ENCODE data around the gene IRX1. TPM values are rescaled to one million over a fixed set of nuclear protein-coding genes. Genes with fewer than 3 reads are reported as not detected.

The IRX1 gene
- total RNA-seq, 1 donor from 2014 or later: not detected

DNA sequence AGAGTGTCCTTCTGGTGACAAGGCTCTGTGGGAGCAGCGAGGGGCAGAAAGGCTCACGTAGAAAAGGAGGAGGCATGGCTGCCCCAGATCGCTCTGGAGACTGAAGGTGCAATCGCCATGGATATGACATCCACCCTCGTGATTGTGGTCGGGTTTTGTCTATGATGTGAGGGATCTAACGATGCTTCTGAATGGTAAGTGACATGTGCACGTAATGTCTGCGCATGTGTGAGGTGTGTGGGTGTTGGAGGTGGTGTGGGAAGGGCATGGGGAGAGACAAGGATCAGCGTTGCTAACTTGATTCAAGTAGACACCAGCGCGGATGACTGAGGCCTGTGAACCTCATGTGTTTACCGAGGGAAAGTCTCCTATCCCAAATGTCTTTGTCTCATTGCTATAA lies 20.2 kb downstream of the IRX1 start:
- intact Hi-C loops (cut with DNase I): no loop called here
- H3K4me3 ChIP-seq: no peak overlapping the region
- DNase-seq (ENCODE audit: extremely low spot score in 2 of 2): no peak
- H3K9me3 ChIP-seq: no peaks in the 10 kb centered on the region
- no peaks in the 10 kb centered on the region for H3K4me1 ChIP-seq
- TF ChIP-seq, protein P1, sequence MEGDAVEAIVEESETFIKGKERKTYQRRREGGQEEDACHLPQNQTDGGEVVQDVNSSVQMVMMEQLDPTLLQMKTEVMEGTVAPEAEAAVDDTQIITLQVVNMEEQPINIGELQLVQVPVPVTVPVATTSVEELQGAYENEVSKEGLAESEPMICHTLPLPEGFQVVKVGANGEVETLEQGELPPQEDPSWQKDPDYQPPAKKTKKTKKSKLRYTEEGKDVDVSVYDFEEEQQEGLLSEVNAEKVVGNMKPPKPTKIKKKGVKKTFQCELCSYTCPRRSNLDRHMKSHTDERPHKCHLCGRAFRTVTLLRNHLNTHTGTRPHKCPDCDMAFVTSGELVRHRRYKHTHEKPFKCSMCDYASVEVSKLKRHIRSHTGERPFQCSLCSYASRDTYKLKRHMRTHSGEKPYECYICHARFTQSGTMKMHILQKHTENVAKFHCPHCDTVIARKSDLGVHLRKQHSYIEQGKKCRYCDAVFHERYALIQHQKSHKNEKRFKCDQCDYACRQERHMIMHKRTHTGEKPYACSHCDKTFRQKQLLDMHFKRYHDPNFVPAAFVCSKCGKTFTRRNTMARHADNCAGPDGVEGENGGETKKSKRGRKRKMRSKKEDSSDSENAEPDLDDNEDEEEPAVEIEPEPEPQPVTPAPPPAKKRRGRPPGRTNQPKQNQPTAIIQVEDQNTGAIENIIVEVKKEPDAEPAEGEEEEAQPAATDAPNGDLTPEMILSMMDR (IDR thresholded peaks at IDR 0.05): no peak
- no peaks in the 10 kb centered on the region for H3K27me3 ChIP-seq
- no peak overlapping the region for H3K27ac ChIP-seq
- H3K36me3 ChIP-seq: no peaks in the 10 kb centered on the region

DNA sequence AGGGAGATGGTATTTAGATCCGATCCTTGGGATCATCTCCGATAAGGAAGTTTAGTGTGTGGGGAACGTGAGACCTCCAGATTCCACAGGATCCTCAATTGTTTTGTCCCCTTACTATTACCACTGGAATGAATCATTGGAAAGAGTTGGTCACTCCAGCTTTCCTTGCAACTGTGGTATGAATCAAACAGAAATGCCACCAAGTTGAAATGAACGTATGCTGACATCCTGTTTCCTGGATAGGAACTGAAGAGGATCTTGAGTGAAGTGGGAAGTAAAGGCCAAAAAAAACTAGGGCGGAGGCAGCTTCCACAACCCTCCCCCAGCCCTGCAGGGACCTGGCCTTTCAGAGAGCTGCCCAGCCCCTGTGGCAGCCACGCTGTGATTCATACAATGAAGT lies 23.9 kb downstream of the IRX1 start:
- H3K27me3 ChIP-seq: no peaks in the 10 kb centered on the region
- DNase-seq (ENCODE audit: extremely low spot score in 2 of 2): no peak
- no peak overlapping the region for H3K4me3 ChIP-seq
- H3K9me3 ChIP-seq: no peaks in the 10 kb centered on the region
- no peaks in the 10 kb centered on the region for H3K36me3 ChIP-seq
- intact Hi-C loops (cut with DNase I): no loop called here
- H3K4me1 ChIP-seq: no peaks in the 10 kb centered on the region
- no peak overlapping the region for H3K27ac ChIP-seq
- TF ChIP-seq POLR2AphosphoS5 (IDR thresholded peaks at IDR 0.05; ENCODE audit: insufficient read depth in 1 of 2, low read depth in 1 of 2) (no peak), POLR2A (IDR thresholded peaks at IDR 0.05) (no peak)
- TF ChIP-seq, protein P1 (IDR thresholded peaks at IDR 0.05): no peak

DNA sequence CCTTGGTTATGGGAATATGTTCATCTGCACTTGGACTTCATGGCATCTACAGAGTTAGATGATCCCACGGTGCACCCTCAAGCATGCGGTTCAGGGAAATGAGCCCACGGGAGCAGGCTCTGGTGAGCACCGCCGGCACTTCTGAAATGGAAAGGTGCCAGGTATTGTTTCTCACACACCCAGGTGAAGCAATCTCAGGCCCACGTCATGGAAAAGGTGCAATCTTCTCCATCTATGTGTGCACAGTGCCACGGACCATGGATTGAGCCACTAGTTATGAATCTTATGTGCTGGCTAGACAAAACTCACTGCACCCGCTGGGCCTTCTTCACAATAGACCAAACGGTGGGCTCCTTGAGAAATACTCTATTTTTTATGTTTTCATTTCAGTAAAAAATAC lies 27.3 kb downstream of the IRX1 start:
- Histone ChIP-seq H3K4me3 (no peak overlapping the region), H3K27me3 (no peaks in the 10 kb centered on the region), H3K4me1 (no peaks in the 10 kb centered on the region), H3K27ac (no peak overlapping the region), H3K9me3 (no peaks in the 10 kb centered on the region), H3K36me3 (no peaks in the 10 kb centered on the region)
- TF ChIP-seq POLR2A (IDR thresholded peaks at IDR 0.05) (no peak), POLR2AphosphoS5 (IDR thresholded peaks at IDR 0.05; ENCODE audit: insufficient read depth in 1 of 2, low read depth in 1 of 2) (no peak)
- TF ChIP-seq, protein P1 (IDR thresholded peaks at IDR 0.05): no peak
- intact Hi-C loops (cut with DNase I): no loop called here
- DNase-seq (ENCODE audit: extremely low spot score in 2 of 2): no peak

DNA sequence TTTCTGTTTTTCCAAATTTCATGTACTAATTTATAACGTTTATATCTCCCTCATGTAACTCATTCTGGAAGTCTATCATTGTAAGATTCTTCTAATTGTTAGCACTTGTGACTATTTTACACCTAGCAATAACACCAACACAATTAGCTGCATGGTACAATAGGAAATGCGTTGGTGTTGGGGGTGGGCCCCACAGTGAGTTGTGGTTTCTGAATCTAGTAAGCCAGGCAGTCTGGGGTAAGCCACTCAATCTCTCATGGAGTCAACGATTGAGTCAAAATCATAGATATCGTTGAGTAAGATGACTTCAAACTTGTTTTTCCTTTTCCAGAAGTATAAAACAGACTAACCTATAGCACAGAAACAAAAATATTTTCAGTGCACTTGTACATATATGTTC lies 30.0 kb downstream of the IRX1 start:
- TF ChIP-seq, protein P1 (IDR thresholded peaks at IDR 0.05): no peak
- TF ChIP-seq POLR2A (IDR thresholded peaks at IDR 0.05) (no peak), POLR2AphosphoS5 (IDR thresholded peaks at IDR 0.05; ENCODE audit: insufficient read depth in 1 of 2, low read depth in 1 of 2) (no peak)
- DNase-seq (ENCODE audit: extremely low spot score in 2 of 2): no peak
- Histone ChIP-seq H3K4me3 (no peak overlapping the region), H3K36me3 (no peaks in the 10 kb centered on the region), H3K9me3 (no peaks in the 10 kb centered on the region), H3K4me1 (no peaks in the 10 kb centered on the region), H3K27ac (no peak overlapping the region), H3K27me3 (no peaks in the 10 kb centered on the region)
- intact Hi-C loops (cut with DNase I): no loop called here

DNA sequence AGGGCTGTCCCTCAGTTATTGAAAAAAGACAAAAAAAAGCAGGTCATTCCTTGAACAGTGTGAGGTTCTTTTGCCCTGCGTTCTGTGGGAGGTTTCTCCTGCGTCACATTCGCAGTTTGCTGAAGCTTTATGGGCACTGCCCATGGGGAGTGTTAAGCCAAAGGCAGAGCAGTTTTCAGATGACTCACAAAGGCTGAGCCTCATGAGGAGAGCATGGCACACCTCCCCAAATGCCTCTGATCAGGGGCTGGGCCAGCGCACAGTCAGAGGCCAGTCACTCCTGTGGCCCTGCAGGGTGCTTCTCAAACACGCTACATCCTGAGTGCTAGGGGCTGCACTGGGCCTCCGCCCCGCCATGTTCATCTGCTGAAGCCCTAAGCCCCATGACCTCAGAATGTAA lies 38.4 kb downstream of the IRX1 start:
- Histone ChIP-seq H3K9me3 (no peaks in the 10 kb centered on the region), H3K4me3 (no peak overlapping the region), H3K36me3 (no peaks in the 10 kb centered on the region), H3K27me3 (no peaks in the 10 kb centered on the region), H3K4me1 (no peaks in the 10 kb centered on the region), H3K27ac (no peak overlapping the region)
- TF ChIP-seq POLR2A (IDR thresholded peaks at IDR 0.05): no peak
- TF ChIP-seq POLR2AphosphoS5 (IDR thresholded peaks at IDR 0.05; ENCODE audit: insufficient read depth in 1 of 2, low read depth in 1 of 2): no peak
- TF ChIP-seq, protein P1 (IDR thresholded peaks at IDR 0.05): no peak
- no peak for DNase-seq (ENCODE audit: extremely low spot score in 2 of 2)
- intact Hi-C loops (cut with DNase I): no loop called here
